Measurements from ENCODE around the gene TMBIM4.

Gene TMBIM4

DNA sequence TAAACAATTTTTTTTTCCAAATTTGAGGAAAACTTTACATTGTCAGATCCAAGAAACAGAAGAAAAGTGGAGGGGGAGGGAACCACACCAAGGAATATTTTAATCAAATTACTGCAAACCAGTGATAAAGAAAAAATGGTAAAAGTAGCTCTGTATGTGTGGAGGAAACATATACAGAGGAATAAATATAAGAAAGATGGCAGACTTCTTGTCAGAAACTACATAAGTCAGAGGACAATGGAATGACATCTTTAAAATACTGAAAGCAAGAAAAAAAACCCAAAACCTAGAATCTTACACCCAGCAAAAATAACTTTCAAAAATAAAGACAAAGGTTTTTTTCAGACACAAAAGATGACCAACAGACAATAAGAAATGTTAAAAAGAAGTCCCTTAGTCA is 29.1 kb downstream of the TMBIM4 start:
- DNase-seq (ENCODE audit: low read depth in 3 of 3), result no peak

DNA sequence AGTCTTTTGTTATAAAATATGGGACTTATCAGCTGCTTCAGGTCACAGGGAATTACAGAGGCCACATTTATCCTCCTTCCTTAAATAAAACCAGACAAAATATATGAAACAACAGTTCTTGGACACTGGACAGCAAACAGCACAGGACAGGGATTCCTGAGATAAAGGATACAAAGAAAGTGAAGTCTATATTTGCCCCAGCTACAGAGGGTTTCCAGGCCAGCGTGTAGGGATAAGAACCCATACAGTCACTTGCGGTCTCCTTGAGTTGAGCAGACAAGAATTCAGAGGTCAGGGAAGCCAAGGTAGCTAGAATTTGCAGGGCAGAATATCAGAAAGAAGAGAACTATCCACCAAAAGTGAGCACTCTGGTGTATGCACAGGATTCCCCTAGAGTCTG is 30.5 kb downstream of the TMBIM4 start:
- no peak for DNase-seq (ENCODE audit: low read depth in 3 of 3)

- DNase-seq (ENCODE audit: low read depth in 3 of 3), result no peak
These were observed 31.9 kb downstream of the TMBIM4 start for GRCh38 chr12:66137937-66138336.

DNA sequence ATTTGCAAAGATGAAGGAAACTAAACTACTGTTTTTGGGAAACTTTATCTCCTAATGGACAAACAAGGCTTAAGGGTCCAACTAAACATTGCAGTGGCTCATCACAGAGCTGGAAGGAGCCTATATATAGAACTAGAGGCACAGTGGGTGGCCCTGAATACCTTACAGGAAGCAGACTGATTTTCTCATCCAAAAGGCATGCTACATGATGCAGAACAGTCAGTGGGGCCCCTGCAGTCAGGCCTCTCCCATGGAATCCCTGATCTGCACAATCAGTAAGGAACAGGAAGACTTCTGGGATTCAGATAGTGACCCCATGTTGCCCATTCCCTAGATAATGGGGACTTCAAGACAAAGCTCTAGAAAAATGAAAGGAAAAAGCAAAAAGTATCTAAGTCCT is 37.4 kb downstream of the TMBIM4 start:
- no peak for DNase-seq (ENCODE audit: low read depth in 3 of 3)

DNA sequence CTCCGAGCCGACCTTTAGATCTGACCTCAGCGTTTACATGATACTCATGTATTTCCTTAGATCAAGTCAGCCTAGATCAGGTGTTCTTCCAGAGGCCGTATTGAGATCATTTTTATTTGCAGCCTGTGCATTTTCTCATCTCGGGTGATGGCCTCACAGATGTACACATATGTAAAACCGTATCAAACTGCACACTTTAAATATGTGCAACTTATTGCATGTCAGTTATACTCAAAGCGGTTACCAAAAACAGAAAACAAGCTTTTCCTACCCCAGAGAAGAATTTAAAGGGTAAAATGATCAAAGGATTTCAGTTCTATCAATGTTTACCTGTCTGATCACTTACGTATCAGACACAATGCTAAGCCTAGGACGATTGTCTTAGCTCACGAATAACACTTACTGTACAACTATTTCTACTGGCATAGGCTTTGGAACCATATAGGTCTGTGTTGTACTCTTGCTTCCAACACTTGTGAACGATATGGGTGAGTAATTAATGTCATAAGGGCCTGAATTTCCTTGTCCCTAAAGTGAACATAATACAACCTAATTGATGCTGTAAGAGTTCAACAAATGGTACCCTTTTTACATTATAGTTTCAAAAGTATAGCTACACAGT is 38.6 kb downstream of the TMBIM4 start:
- no peak for DNase-seq (ENCODE audit: low read depth in 3 of 3)

GRCh38 chr12:66130267-66131066 is 39.3 kb downstream of the TMBIM4 start, which contains the start of gene LLPH:
LLPH (minus strand) TSS chr12:66130750; CDS start chr12:66129106, 1,644 bp downstream.
- DNase-seq (ENCODE audit: low read depth in 3 of 3), result peak; percentile 83 to 89 (median 84)

DNA sequence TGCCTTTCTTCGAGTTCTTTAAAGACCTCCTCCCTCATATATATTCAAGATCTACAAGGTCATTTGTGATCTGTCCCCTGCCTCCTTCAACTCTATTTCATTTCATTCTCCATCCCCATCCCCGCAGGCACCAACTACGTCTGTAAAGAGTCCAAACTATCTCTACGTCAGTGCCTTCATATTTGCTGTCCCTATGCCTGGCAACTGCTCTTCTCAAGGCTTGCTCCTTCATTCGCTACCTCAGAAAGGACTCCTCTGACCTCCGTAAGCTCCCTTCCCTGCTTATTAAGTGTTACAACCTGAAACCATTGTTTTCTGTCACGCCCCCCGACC is 39.9 kb downstream of the TMBIM4 start:
- DNase-seq (ENCODE audit: low read depth in 3 of 3), result no peak

- DNase-seq (ENCODE audit: low read depth in 3 of 3), result no peak
These were observed 42.1 kb downstream of the TMBIM4 start for GRCh38 chr12:66127650-66128049.

GRCh38 chr12:66120477-66120876 is 49.3 kb downstream of the TMBIM4 start:
- DNase-seq (ENCODE audit: low read depth in 3 of 3), result no peak

DNA sequence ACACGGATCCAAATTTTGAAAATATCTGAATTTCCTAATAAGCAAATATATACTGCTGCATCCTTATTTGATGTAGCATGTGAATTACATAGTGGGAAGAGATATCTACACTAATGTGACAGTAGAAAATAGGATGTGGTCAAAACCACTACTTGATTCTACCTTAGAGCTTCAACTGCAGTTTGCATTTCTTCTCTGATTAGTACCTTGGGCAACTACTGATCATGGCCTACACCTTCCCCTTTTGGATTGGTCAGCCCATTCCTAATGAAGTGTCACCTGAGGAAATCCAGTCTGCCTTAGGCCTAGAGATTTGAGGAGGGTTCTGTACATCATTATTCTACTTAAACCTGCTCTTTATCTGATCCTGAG is 49.9 kb downstream of the TMBIM4 start:
- DNase-seq (ENCODE audit: low read depth in 3 of 3), result no peak

GRCh38 chr12:66119229-66119869 is 50.4 kb downstream of the TMBIM4 start:
- no peak for DNase-seq (ENCODE audit: low read depth in 3 of 3)

DNA sequence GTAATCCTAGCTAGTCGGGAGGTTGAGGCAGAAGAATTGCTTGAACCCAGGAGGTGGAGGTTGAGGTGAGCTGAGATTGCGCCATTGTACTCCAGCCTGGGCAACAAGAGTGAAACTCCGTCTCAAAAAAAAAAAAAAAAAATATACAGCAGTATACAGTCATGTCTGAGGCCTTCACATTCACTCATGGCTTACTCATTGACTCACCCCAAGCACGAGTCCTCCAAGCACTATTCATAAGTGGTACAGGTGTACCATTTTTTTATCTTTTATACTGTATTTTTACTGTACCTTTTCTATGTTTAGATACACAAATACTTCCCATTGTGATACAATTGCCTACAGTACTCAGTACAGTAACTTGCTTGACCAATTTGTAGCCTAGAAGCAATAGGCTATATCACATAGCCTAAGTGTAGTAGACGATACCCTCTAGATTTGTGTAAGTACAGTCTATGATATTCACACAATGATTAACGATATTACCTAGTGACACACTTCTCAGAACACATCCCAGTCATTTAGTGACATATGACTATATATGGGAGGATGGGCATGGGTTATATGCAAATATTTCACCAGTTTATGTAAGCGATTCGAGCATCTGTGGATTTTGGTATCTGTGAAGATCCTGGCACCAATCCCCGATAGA is 51.4 kb downstream of the TMBIM4 start:
- no peak for DNase-seq (ENCODE audit: low read depth in 3 of 3)

DNA sequence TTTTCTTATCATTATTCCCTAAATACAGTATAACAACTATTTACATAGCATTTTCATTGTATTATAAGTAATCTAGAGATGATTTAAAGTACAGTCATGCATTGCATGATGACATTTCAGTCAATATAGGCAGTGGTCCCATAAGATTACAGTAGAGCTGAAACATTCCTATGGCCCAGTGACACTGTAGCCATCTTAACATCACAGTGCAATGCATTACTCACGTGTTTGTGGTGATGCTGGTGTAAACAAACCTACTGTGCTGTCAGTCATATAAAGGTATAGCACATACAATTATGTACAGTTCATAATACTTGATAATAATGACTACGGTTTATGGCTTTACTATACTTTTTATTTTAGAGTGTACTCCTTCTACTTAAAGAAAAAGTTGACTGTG is 52.6 kb downstream of the TMBIM4 start:
- DNase-seq (ENCODE audit: low read depth in 3 of 3), result no peak

GRCh38 chr12:66115071-66115600 is 54.7 kb downstream of the TMBIM4 start:
- DNase-seq (ENCODE audit: low read depth in 3 of 3), result no peak

DNA sequence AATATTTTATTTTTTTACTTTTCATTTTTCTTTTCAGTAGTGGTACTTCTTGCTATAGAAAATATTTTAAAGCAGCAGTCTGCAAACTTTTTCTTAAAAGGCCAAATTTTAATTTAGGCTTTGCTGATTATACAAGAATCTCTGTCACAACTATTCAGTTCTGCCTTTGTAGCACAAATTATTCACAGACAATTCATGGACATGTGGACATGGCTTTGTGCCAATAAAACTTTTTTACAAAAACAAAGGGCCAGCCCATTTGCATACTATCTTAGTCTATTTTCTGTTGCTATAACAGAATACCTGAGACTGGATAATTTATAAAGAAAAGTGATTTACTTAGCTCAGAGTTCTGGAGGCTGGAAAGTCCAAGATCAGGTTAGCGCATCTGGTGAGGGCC is 56.3 kb downstream of the TMBIM4 start:
- DNase-seq (ENCODE audit: low read depth in 3 of 3), result no peak

DNA sequence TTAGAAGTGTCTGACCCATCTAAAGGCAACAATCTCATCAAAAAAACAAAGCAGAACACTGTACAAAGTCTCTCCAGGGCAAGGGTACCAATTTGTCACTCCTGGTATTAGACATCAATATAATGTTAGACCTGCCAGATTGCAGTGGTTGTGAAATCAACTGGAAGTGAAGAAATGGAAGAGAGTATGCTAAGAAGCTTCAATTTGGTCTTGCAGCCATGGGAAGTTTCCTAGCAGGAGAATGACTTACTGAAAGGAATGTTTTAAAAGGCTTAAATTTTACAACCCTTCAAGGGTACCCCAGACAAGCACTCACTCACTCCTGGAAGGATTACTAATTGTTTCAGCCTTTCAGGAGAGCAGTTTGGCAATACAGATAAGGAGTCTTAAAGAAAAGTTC is 58.2 kb downstream of the TMBIM4 start:
- no peak for DNase-seq (ENCODE audit: low read depth in 3 of 3)

DNA sequence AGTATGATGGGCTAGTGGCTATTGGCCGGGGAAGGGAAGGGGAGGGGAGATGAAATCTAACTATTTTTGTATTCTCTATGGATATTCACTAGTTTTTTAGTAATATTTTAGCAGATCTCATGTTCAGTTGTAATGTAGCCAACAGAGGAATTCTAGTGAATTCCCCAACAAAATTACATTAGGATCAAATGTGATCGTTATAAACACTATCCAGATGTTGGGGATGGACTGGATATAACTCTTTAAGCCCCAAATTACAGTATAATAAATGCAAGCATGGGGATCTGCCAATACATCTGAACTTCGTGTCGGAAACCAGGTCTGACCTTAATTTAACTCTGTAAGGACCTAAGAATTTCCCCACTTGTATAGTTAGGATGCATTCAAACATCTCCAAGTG is 60.7 kb downstream of the TMBIM4 start:
- DNase-seq (ENCODE audit: low read depth in 3 of 3), result no peak

- DNase-seq (ENCODE audit: low read depth in 3 of 3), result no peak
These were observed 61.4 kb downstream of the TMBIM4 start for GRCh38 chr12:66108386-66108785.

GRCh38 chr12:66107451-66107915 is 62.3 kb downstream of the TMBIM4 start:
- peak; percentile 2 to 56 (median 7) for DNase-seq (ENCODE audit: low read depth in 3 of 3)

DNA sequence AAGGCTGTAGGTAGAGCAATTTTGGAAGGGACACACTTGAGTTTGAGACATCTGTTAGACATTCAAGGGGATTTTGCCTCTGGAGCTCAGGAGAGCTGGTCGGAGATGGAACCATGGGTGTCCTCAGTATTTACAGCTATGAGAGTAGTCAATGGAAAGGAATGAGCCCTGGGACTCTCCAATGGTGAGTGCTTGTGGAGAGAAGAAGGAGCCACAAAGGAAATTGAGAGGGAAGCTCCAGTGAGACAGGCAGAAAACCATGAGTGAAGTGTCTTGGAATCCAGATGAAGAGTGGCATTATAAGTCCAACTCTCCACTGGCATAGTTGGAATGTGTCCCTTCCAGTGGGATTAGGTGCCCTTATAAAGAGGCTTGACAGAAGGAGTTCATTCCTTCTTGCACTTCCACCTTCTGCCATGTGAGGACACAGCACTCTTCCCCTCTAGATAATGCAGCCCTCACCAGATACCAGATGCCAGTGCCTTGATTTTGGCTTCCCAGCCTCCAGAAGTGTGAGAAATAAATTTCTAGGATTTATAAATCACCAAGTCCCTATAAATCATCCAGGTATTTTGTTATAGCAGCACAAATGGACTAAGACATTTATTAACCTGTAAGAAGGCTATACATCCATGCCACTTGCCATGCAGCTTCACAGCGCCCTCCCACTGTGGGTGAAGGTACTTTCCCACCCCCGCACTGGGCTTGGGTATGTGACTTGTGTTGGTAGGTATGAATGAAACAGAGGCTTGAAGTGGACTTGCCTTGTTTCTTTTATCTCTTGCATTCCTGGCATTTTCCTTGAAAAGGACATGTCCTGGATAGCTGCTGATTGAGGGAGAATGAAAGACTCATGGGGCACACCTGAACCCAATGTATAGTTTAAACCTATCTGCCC is 66.5 kb downstream of the TMBIM4 start:
- no peak for DNase-seq (ENCODE audit: low read depth in 3 of 3)
